Right atrium auricular region (tissue), 2 donors: ENCODE measurements around the gene IFT122. TPM values are rescaled to one million over a fixed set of nuclear protein-coding genes. Genes with fewer than 3 reads are reported as not detected.
A peak's percentile ranks its signal among the peaks of the same experiment; 100 is the strongest.

ENCODE experiments used
- DNase-seq: peaks from one replicate; pipeline ENCODE4 v3.0.0-alpha.2; 2019; ENCODE audit warnings: low spot score
- H3K27ac ChIP-seq, 2 donors: fragments of 200-600 bp; sonication (generic); 1 replicate in 1 of 2; 2 replicates in 1 of 2; pipeline ENCODE4 v1.5.1; 2016 to 2019
- H3K27me3 ChIP-seq, 2 donors: fragments of 200-600 bp; sonication (generic); one replicate each; pipeline versions ENCODE4 v1.5.1 to v1.6.0; 2017 to 2019
- H3K36me3 ChIP-seq: fragments of 200-600 bp; sonication (generic); one replicate; pipeline ENCODE4 v1.5.1; 2016
- H3K4me1 ChIP-seq, 2 donors: fragments of 200-600 bp; sonication (generic); one replicate each; pipeline versions ENCODE4 v1.5.1 to v1.6.0; 2017 to 2019
- H3K4me3 ChIP-seq, 2 donors: fragments of 200-600 bp; sonication (generic); 1 replicate in 1 of 2; 2 replicates in 1 of 2; pipeline ENCODE4 v1.5.1; 2017 to 2019; ENCODE audit warnings: mild to moderate bottlenecking in 1 of 2, moderate library complexity in 1 of 2
- H3K9me3 ChIP-seq, 2 donors: fragments of 200-600 bp; sonication (generic); one replicate each; pipeline ENCODE4 v1.5.1; 2019
- total RNA-seq, 2 donors: library from RNA; depleted of rRNA; stranded (reverse); fragments of >200 nt; gene quantifications; one replicate each; pipeline ENCODE4 v1.1.0, GENCODE V29; 2016
- TF ChIP-seq, protein P1 (sequence below), 2 donors: fragments of 200-600 bp; sonication (generic); IDR thresholded peaks; one replicate each; pipeline ENCODE4 v1.5.1; 2019; ENCODE audit warnings: antibody characterized with exemption in 2 of 2

The IFT122 gene
- total RNA-seq, 2 donors from 2014 or later, result 18.5 to 36.9 TPM

DNA sequence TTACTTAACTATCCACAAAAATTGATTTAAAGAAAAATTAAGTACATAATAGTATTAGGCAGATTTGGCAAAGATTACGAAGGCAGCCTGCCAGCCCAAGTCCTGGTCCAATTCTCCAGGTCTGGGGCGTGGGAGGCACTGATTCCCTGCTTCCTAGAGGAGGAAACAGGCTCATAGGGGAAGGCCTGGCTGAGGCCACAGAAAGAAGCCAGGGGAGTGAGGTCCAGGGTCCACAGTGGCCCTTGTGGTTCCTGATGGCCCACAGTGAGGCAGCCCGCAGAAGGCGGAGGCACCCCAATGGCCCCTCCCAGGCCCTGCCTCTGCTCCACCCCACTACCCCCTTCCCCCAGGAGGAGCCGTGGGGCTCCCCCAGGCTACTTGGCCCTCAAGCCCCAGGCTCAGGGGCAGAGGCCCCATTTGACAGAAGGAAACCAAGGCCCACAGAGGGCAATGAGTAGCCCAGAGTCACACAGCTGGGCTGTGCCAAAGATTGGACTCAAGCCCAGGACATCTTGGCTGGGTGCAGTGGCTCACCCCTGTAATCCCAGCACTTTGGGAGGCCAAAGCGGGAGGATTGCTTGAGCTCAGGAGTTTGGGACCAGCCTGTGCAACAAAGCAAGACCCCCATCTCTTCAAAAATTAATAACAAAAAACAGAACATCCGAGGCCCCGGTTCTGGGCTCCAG lies 124.0 kb downstream of the IFT122 start:
- TF ChIP-seq, protein P1, sequence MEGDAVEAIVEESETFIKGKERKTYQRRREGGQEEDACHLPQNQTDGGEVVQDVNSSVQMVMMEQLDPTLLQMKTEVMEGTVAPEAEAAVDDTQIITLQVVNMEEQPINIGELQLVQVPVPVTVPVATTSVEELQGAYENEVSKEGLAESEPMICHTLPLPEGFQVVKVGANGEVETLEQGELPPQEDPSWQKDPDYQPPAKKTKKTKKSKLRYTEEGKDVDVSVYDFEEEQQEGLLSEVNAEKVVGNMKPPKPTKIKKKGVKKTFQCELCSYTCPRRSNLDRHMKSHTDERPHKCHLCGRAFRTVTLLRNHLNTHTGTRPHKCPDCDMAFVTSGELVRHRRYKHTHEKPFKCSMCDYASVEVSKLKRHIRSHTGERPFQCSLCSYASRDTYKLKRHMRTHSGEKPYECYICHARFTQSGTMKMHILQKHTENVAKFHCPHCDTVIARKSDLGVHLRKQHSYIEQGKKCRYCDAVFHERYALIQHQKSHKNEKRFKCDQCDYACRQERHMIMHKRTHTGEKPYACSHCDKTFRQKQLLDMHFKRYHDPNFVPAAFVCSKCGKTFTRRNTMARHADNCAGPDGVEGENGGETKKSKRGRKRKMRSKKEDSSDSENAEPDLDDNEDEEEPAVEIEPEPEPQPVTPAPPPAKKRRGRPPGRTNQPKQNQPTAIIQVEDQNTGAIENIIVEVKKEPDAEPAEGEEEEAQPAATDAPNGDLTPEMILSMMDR (IDR thresholded peaks at IDR 0.05), result no peak
- DNase-seq, result no peak
- no peaks in the 10 kb centered on the region for H3K9me3 ChIP-seq
- no peak overlapping the region for H3K4me3 ChIP-seq
- no peaks in the 10 kb centered on the region for H3K27me3 ChIP-seq
- peaks cover 41% of the 10 kb centered on the region for H3K36me3 ChIP-seq
- peaks cover 0 to 67% of the 10 kb centered on the region in 2 donors for H3K4me1 ChIP-seq
- H3K27ac ChIP-seq, result peak overlapping the region; percentile 12 to 42

DNA sequence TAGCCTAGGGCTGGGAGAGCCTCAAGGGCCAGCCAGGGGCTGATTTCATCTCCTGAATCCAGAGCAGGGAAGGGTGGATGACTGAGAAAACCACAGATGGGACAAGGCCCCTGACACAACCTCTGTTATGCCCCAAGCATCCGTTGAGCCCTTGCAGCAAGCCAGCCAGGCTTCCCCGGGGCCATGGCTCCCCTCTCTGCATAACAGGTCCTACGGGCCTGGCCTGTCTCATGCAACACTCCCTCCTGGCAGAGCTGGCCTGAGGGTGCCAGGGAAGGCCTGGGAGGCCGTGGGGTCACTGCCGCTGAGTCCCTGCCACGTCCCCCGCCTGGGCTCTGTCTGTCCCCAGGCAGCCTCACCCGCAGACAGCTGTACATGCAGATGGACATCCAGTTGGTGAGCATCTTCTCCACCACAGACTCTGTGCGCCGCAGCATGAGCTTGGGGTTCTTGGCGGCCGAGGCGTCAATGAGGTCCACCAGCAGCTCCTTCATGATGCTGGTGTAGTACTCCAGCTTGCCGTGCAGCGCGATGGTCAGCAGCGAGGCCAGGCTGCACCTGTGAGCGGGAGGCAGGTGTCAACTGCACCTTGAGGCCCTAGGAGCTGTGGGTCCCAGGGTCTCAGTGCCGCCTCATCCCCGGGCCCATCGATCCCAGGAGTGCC lies 125.1 kb downstream of the IFT122 start:
- peak overlapping the region; percentile 12 to 42 for H3K27ac ChIP-seq
- H3K9me3 ChIP-seq, result no peaks in the 10 kb centered on the region
- no peak for DNase-seq
- H3K4me3 ChIP-seq, result no peak overlapping the region
- TF ChIP-seq, protein P1 (IDR thresholded peaks at IDR 0.05), result no peak
- H3K36me3 ChIP-seq, result peaks cover 39% of the 10 kb centered on the region
- H3K27me3 ChIP-seq, result no peaks in the 10 kb centered on the region
- H3K4me1 ChIP-seq, result peaks cover 0 to 56% of the 10 kb centered on the region in 2 donors

DNA sequence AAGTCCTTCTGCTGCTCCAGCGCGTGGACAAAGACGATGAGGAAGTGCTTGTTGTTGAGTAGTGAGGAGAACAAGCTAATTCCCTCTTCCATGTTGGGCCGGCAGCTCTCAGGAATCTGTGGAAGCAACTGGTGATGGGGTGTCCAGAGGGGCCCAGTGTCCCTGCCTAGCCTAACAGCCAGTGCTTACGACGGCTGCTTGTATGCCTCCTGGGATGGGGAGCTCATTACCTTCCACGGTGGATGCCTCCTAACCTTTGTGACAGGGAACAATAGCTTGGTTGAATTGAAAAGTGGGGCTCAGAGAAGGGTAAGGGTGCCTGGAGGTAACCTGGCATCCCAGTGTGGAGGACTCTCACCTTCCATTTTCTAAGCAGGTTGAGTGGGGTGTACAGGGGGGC lies 125.9 kb downstream of the IFT122 start:
- Histone ChIP-seq H3K4me1 (peaks cover 0 to 48% of the 10 kb centered on the region in 2 donors), H3K36me3 (peaks cover 45% of the 10 kb centered on the region), H3K27ac (no peak overlapping the region)

DNA sequence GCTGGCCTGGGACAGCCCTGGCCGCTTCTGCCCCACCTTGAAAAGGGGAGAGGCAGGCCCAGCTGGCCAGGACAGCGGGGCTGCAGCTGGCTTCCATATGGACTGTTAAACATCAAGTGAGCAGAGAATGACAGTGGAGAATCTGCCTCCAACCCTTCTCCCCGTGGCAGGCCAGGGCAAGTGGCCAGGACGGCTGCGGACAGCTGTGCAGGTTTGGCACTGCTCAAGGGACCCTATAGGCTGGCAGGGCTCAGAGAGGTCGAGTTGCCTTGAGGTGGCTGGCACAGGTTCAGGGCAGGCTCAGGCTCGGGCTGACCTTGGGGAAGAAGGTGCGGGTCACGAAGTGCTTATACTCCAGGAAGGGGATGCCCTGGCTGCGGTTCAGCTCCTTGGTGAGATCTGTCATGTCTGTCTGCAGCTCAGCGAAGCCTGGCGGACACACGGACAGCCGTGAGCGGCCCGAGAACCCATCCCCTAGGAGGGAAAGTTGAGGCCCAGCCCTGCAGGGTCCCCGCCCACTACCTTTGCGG lies 127.2 kb downstream of the IFT122 start:
- Histone ChIP-seq H3K9me3 (no peaks in the 10 kb centered on the region), H3K4me3 (no peak overlapping the region), H3K4me1 (peaks cover 0 to 35% of the 10 kb centered on the region in 2 donors), H3K36me3 (peaks cover 54% of the 10 kb centered on the region), H3K27ac (no peak overlapping the region), H3K27me3 (no peaks in the 10 kb centered on the region)
- no peak for DNase-seq
- TF ChIP-seq, protein P1 (IDR thresholded peaks at IDR 0.05), result no peak

More for the DNA sequence above, 125.9 kb downstream of the IFT122 start:
- TF ChIP-seq, protein P1 (IDR thresholded peaks at IDR 0.05), result no peak
- Histone ChIP-seq H3K4me3 (no peak overlapping the region), H3K27me3 (no peaks in the 10 kb centered on the region), H3K9me3 (no peaks in the 10 kb centered on the region)
- DNase-seq, result no peak

DNA sequence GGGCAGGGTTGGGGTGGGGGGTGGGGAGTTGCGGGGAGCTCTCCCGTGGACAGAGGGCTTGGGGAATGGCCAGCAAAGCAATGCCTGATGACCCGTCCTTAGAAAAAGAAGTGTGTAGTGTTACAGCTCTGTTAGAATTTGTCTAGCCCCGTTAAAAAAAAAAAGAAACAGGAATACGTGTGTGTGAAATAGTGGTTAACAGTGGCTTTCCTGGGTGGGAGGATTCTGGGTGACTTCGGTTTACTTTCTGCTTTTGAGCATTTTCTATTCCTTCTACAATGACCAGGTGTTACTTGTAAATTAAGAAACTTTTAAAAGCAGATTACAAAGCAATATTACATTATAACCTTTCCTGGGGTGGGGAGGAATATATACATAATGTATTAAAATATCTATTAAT lies 127.9 kb downstream of the IFT122 start:
- Histone ChIP-seq H3K4me3 (no peak overlapping the region), H3K27me3 (no peaks in the 10 kb centered on the region), H3K9me3 (no peaks in the 10 kb centered on the region), H3K36me3 (peaks cover 58% of the 10 kb centered on the region), H3K27ac (no peak overlapping the region), H3K4me1 (peaks cover 0 to 29% of the 10 kb centered on the region in 2 donors)
- TF ChIP-seq, protein P1 (IDR thresholded peaks at IDR 0.05), result no peak
- DNase-seq, result no peak
